Keratinocyte (primary cell): Measurements from ENCODE around the gene ATE1. TPM values are rescaled to one million over a fixed set of nuclear protein-coding genes. Genes with fewer than 3 reads are reported as not detected.

ENCODE experiments used
- DNase-seq: peaks from one replicate; pipeline ENCODE4 v3.0.0-alpha.2; 2011; ENCODE audit warnings: low read depth, missing footprints, low spot score
- FAIRE-seq: peaks from 2 replicates; lab custom pipeline; 2011; peaks lifted over from hg19 to GRCh38; lab: Jason Lieb, UNC
- H2AFZ ChIP-seq: 2 replicates; pipeline ENCODE4 v1.6.0; 2012; ENCODE audit warnings: low read length, control low read depth, inconsistent platforms; ENCODE audit not compliant: control insufficient read depth
- H3K27ac ChIP-seq: 2 replicates; pipeline ENCODE4 v1.5.1; 2011; ENCODE audit warnings: low read length; ENCODE audit not compliant: control insufficient read depth, insufficient read depth
- H3K27me3 ChIP-seq: 3 replicates; pipeline ENCODE4 v1.6.0; 2011; ENCODE audit warnings: low read length; ENCODE audit not compliant: control insufficient read depth, insufficient read depth; ENCODE audit errors: extremely low read depth
- H3K36me3 ChIP-seq, 2 experiments: 2 replicates in 1 of 2; 3 replicates in 1 of 2; pipeline ENCODE4 v1.5.1; 2011; ENCODE audit warnings: low read length in 2 of 2, mild to moderate bottlenecking in 1 of 2; ENCODE audit not compliant: control insufficient read depth in 2 of 2, insufficient read depth in 2 of 2; ENCODE audit errors: extremely low read depth in 1 of 2
- H3K4me1 ChIP-seq: 3 replicates; pipeline ENCODE4 v1.5.1; 2011; ENCODE audit warnings: low read length; ENCODE audit not compliant: control insufficient read depth, insufficient read depth; ENCODE audit errors: extremely low read depth
- H3K4me2 ChIP-seq: 3 replicates; pipeline ENCODE4 v1.6.0; 2011; ENCODE audit warnings: low read depth, low read length; ENCODE audit not compliant: control insufficient read depth, insufficient read depth; ENCODE audit errors: extremely low read depth
- H3K4me3 ChIP-seq, 3 experiments: fragments of 200-600 bp in 1 of 3; sonication (generic) in 1 of 3; 2 replicates in 2 of 3; 3 replicates in 1 of 3; pipeline ENCODE4 v1.5.1; 2011 to 2016; ENCODE audit warnings: low read length in 3 of 3, mild to moderate bottlenecking in 3 of 3, control low read depth in 2 of 3, inconsistent platforms in 1 of 3, low read depth in 1 of 3, mixed read lengths in 1 of 3, mixed run types in 1 of 3, moderate library complexity in 1 of 3; ENCODE audit not compliant: control insufficient read depth in 2 of 3, insufficient read depth in 2 of 3; ENCODE audit errors: extremely low read depth in 1 of 3
- H3K79me2 ChIP-seq: 2 replicates; pipeline ENCODE4 v1.6.0; 2012; ENCODE audit warnings: low read length; ENCODE audit not compliant: control insufficient read depth, insufficient read depth
- H3K9ac ChIP-seq: 3 replicates; pipeline ENCODE4 v1.6.0; 2011; ENCODE audit warnings: low read length; ENCODE audit not compliant: control insufficient read depth, insufficient read depth; ENCODE audit errors: extremely low read depth
- H3K9me1 ChIP-seq: 3 replicates; pipeline ENCODE4 v1.6.0; 2011; ENCODE audit warnings: low read length; ENCODE audit not compliant: control insufficient read depth, insufficient read depth; ENCODE audit errors: extremely low read depth
- H3K9me3 ChIP-seq: 2 replicates; pipeline ENCODE4 v1.5.1; 2012; ENCODE audit warnings: low read depth, low read length; ENCODE audit not compliant: control insufficient read depth
- H4K20me1 ChIP-seq: 3 replicates; pipeline ENCODE4 v1.6.0; 2011; ENCODE audit warnings: low read length; ENCODE audit not compliant: control insufficient read depth, insufficient read depth; ENCODE audit errors: extremely low read depth
- CTCF ChIP-seq, 3 experiments: IDR thresholded peaks in 1 of 3; conservative IDR thresholded peaks in 1 of 3; optimal IDR thresholded peaks in 1 of 3; 2 replicates in 2 of 3; 3 replicates in 1 of 3; pipeline versions ENCODE3 to v1.5.1; 2011; ENCODE audit warnings: low read length in 3 of 3, mild to moderate bottlenecking in 3 of 3, moderate library complexity in 2 of 3, control low read depth in 1 of 3, inconsistent platforms in 1 of 3; ENCODE audit not compliant: insufficient read depth in 2 of 3; ENCODE audit errors: extremely low read depth in 1 of 3
- EZH2 ChIP-seq: IDR thresholded peaks from one replicate; pipeline ENCODE4 v1.6.1; 2012; ENCODE audit warnings: inconsistent platforms, mild to moderate bottlenecking, low read length, moderate library complexity
- dilution Hi-C: fragments of 300-500 bp; cut with MboI; formaldehyde crosslinking; loops from one replicate; pipeline ENCODE4 v1.7.0; 2020; ENCODE audit warnings: low sequenced_read_pairs; ENCODE audit not compliant: extremely low pct_ligation_motif_present
- polyA plus RNA-seq, 5 experiments: library from polyadenylated mRNA; depleted of rRNA in 3 of 5; stranded (reverse) in 3 of 5; stranded (forward) in 1 of 5; unstranded in 1 of 5; fragments of >200 nt; gene quantifications; 1 replicate in 1 of 5; 2 replicates in 3 of 5; 3 replicates in 1 of 5; pipeline versions ENCODE4 v1.2.1 to v1.2.3, GENCODE V29; 2011 to 2012; ENCODE audit warnings: missing spikeins in 2 of 5, low read depth in 1 of 5, low replicate concordance in 1 of 5

ATE1 gene
- polyA plus RNA-seq, 1 donor (not counting 4 experiments of a cell fraction or from before 2014, with no cell fraction given) = 14.9 TPM

- H3K9ac ChIP-seq = no peak overlapping the region
- H3K27me3 ChIP-seq = no peaks in the 10 kb centered on the region
- no peak overlapping the region for H3K4me2 ChIP-seq
- FAIRE-seq (no peak), DNase-seq (no peak)
- no peaks in the 10 kb centered on the region for H3K9me1 ChIP-seq
- H3K36me3 ChIP-seq = peaks cover 0 to 9% of the 10 kb centered on the region in 2 experiments
- no peaks in the 10 kb centered on the region for H4K20me1 ChIP-seq
- TF ChIP-seq CTCF (optimal IDR thresholded peaks at IDR 0.05 in 1 of 3, IDR thresholded peaks at IDR 0.05 in 1 of 3, conservative IDR thresholded peaks at IDR 0.05 in 1 of 3; ENCODE audit: extremely low read depth in 1 of 3, insufficient read depth in 2 of 3, low read length in 3 of 3) (no peak), EZH2 (no peak)
- peaks cover 6% of the 10 kb centered on the region for H3K4me1 ChIP-seq
- H3K27ac ChIP-seq = no peak overlapping the region
- dilution Hi-C loops = no loop called here
- no peaks in the 10 kb centered on the region for H3K9me3 ChIP-seq
- H3K4me3 ChIP-seq = no peak overlapping the region
- no peak overlapping the region for H2AFZ ChIP-seq
- H3K79me2 ChIP-seq = no peaks in the 10 kb centered on the region
Observed at GRCh38 chr10:121788115-121788514, 139.7 kb downstream of the ATE1 start.

- H3K9me3 ChIP-seq = no peaks in the 10 kb centered on the region
- no peaks in the 10 kb centered on the region for H3K79me2 ChIP-seq
- no peak overlapping the region for H3K4me3 ChIP-seq
- H3K4me1 ChIP-seq = peaks cover 5% of the 10 kb centered on the region
- H3K27me3 ChIP-seq = no peaks in the 10 kb centered on the region
- H3K9me1 ChIP-seq = no peaks in the 10 kb centered on the region
- H3K27ac ChIP-seq = no peak overlapping the region
- H3K4me2 ChIP-seq = no peak overlapping the region
- dilution Hi-C loops = no loop called here
- no peak overlapping the region for H3K9ac ChIP-seq
- peaks cover 1 to 9% of the 10 kb centered on the region in 2 experiments for H3K36me3 ChIP-seq
- no peak for DNase-seq
- H4K20me1 ChIP-seq = no peaks in the 10 kb centered on the region
- TF ChIP-seq EZH2 (no peak), CTCF (optimal IDR thresholded peaks at IDR 0.05 in 1 of 3, IDR thresholded peaks at IDR 0.05 in 1 of 3, conservative IDR thresholded peaks at IDR 0.05 in 1 of 3; ENCODE audit: extremely low read depth in 1 of 3, insufficient read depth in 2 of 3, low read length in 3 of 3) (no peak)
- FAIRE-seq = no peak
- H2AFZ ChIP-seq = no peak overlapping the region
Observed at GRCh38 chr10:121787169-121787568, 140.7 kb downstream of the ATE1 start.
